ENCODE data around the gene CD2AP.

- TF ChIP-seq, protein P1, sequence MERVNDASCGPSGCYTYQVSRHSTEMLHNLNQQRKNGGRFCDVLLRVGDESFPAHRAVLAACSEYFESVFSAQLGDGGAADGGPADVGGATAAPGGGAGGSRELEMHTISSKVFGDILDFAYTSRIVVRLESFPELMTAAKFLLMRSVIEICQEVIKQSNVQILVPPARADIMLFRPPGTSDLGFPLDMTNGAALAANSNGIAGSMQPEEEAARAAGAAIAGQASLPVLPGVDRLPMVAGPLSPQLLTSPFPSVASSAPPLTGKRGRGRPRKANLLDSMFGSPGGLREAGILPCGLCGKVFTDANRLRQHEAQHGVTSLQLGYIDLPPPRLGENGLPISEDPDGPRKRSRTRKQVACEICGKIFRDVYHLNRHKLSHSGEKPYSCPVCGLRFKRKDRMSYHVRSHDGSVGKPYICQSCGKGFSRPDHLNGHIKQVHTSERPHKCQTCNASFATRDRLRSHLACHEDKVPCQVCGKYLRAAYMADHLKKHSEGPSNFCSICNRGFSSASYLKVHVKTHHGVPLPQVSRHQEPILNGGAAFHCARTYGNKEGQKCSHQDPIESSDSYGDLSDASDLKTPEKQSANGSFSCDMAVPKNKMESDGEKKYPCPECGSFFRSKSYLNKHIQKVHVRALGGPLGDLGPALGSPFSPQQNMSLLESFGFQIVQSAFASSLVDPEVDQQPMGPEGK (CRISPR knock-in tag; IDR thresholded peaks at IDR 0.05; ENCODE audit: borderline replicate concordance), result no peak
- TF ChIP-seq CREB5 (CRISPR knock-in tag; IDR thresholded peaks at IDR 0.05; ENCODE audit: low read depth), result no peak
- no peak for TF ChIP-seq PPARA (CRISPR knock-in tag; IDR thresholded peaks at IDR 0.05; ENCODE audit: borderline replicate concordance)
- TF ChIP-seq GLIS3 (CRISPR knock-in tag; IDR thresholded peaks at IDR 0.05), result no peak
These were observed 24.7 kb upstream of the CD2AP start for GRCh38 chr6:47452899-47453298.

Measured in SK-N-SH treated with all-trans-retinoic acid at 6 μM for 48 hours (cell line).